ENCODE data around the gene ACKR4.
"Not testable (repeated sequence)": the region's sequence is repeated elsewhere in the genome, so short reads cannot be mapped to it uniquely, and the experiment has no call there.

The ACKR4 gene

GRCh38 chr3:132593947-132594323, 3.1 kb upstream of the ACKR4 start:
- in situ Hi-C loops (cut with MboI; ENCODE audit: low sequenced_read_pairs): no loop called here

DNA sequence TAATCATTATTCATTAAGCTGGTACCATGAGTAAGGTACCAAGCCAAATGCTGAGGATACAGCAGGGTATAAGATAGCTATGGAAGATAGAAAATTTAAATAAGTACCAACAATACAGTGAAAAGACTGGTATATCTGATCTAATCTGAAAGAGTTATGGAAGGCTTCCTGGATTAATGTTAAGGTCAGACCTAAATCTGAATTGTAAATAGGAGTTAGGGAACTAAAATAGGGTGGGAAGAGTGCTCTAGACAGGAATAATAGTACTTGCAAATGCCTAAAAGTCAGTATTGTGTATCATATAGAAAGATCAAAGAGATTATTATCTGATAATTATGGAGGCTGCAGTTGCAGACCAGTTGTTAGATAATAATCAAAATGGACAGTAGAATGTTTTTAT, 2.6 kb upstream of the ACKR4 start:
- in situ Hi-C loops (cut with MboI; ENCODE audit: low sequenced_read_pairs): no loop called here

DNA sequence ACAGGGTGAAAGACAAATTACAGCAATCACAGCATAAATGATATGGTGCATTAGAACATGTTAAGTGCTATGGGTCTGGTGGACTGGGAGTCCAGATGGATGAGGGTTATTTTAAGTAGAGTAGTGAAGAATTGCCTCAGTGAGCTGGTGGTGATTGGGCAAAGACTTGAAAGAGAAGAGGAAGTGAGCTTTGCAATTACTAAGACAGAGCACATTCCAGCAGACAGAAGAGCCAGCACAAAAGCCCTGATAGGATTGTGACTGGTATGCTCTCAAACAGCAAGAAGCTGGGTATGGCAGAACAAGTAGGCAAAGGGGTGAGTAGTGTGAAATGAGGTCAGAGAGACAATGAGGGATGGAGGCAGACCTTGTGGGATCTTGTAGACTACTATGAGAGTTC, 2.1 kb upstream of the ACKR4 start:
- in situ Hi-C loops (cut with MboI; ENCODE audit: low sequenced_read_pairs): no loop called here

GRCh38 chr3:132596326-132596725, 744 bp upstream of the ACKR4 start:
- in situ Hi-C loops (cut with MboI; ENCODE audit: low sequenced_read_pairs): no loop called here

GRCh38 chr3:132597660-132598059, 590 bp downstream of the ACKR4 start:
- in situ Hi-C loops (cut with MboI; ENCODE audit: low sequenced_read_pairs): no loop called here

GRCh38 chr3:132598181-132598580, 1.1 kb downstream of the ACKR4 start:
- in situ Hi-C loops (cut with MboI; ENCODE audit: low sequenced_read_pairs): no loop called here

DNA sequence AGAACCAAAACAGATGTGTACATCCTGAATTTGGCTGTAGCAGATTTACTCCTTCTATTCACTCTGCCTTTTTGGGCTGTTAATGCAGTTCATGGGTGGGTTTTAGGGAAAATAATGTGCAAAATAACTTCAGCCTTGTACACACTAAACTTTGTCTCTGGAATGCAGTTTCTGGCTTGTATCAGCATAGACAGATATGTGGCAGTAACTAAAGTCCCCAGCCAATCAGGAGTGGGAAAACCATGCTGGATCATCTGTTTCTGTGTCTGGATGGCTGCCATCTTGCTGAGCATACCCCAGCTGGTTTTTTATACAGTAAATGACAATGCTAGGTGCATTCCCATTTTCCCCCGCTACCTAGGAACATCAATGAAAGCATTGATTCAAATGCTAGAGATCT, 3.5 kb downstream of the ACKR4 start:
- in situ Hi-C loops (cut with MboI; ENCODE audit: low sequenced_read_pairs): not testable (repeated sequence)

- in situ Hi-C loops (cut with MboI; ENCODE audit: low sequenced_read_pairs): no loop called here
Measured at GRCh38 chr3:132605374-132605792, 8.3 kb downstream of the ACKR4 start.

DNA sequence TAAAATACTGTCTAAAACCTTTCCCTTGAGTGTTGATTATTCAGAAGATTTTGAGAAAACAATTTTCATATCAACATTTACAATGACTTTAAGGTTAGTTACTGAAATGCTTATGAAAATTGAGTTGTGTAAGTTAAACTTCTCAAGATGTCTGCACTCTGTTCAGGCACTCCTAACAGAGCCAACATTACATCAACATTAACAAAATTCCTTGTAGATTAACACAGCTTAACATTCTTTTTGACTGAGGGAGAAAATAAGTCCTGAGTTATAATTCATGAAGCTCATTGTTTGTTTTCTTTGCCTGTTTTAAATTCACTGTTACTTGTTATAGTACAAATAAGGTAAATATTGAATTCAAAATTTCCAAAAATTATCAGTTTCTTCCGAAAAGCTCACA, 9.0 kb downstream of the ACKR4 start:
- in situ Hi-C loops (cut with MboI; ENCODE audit: low sequenced_read_pairs): no loop called here

DNA sequence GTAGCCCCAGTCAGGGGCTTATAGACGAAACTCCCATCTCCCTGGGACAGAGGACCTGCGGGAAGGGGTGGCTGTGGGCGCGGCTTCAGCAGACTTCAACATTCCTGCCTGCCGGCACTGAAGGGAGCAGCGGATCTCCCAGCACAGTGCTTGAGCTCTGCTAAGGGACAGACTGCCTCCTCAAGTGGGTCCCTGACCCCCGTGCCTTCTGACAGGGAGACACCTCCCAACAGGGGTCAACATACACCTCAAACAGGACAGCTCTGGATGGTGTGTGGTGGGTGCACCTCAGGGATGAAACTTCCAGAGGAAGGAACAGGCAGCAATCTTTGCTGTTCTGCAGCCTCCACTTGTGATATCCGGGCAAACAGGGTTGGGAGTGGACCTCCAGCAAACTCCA, 9.6 kb downstream of the ACKR4 start:
- in situ Hi-C loops (cut with MboI; ENCODE audit: low sequenced_read_pairs): not testable (repeated sequence)

- in situ Hi-C loops (cut with MboI; ENCODE audit: low sequenced_read_pairs): not testable (repeated sequence)
Measured at GRCh38 chr3:132615301-132615700, 18.2 kb downstream of the ACKR4 start.

DNA sequence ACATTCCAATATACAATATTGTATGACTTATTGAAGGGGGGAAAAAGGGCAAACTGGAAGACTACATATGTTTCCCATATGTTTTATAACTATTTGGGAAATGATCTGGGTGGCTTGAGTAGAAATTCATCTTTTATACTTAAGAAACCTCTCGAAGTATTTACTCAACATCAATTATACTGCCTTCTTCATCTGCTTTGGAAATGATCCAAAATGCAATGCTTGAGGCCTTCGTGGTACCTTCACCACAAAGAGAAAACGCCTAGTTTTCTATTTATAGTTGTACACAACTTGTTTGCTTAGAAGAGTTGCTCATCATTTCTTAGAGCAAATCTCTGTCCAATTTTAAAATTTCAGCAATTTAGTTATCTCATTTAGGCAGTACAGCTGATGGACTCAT, 18.8 kb downstream of the ACKR4 start:
- in situ Hi-C loops (cut with MboI; ENCODE audit: low sequenced_read_pairs): no loop called here

DNA sequence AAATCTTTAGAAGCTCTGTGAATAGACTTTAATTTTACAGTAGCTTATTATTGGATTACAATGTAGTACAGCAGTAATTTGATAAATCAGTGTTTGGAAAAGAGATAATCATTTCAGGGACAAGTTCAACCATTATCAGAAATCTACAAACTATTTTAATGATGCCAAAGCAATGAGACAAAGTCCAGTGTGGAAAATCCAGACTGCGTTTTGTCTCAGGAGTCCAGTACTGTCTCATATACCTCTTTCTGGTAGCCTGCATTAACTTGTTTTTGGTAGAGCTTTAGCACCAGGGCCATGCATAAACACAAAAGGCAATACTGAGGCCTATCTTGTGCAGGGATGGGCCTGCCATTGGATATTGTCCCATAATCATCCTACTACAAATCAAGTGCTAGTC, 19.7 kb downstream of the ACKR4 start:
- in situ Hi-C loops (cut with MboI; ENCODE audit: low sequenced_read_pairs): no loop called here

DNA sequence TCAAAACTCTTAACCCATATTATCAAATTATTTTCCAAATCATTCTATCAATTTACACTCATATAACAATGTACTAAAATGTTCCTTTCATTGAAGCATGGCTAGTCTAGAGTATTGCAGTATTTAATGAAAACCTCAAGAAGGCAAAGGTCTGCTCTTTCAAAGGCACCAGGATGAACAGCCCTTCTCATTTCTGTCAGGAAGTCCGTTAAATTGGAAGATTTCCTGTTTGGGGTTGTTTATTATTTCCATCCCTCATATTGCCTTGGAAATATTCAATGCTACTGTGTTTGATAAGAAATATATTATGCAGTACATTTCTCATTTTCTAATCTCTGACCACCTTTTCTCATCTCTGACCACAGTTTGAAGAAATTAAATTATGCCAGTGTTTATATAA, 25.1 kb downstream of the ACKR4 start:
- in situ Hi-C loops (cut with MboI; ENCODE audit: low sequenced_read_pairs): no loop called here

GRCh38 chr3:132622761-132623160, 25.7 kb downstream of the ACKR4 start:
- in situ Hi-C loops (cut with MboI; ENCODE audit: low sequenced_read_pairs): no loop called here

DNA sequence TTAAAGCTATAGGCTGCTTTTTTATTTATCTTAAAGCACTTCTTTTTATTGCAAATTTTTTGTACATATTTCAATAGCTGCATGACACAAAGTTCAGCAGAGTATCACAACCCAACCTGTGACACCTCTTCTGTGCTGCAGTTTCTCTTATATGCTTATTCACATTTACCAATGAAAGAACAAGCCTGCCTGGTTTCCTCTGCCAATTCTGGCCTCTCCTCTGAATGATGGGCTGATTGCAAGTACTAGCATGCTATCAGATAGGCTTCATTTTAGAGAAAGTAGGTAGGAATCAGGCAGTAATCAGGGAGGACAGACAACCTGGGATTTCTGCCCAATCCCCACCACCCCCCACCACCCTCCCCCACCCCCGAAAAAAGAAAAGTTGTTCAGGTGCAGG, 26.6 kb downstream of the ACKR4 start:
- in situ Hi-C loops (cut with MboI; ENCODE audit: low sequenced_read_pairs): no loop called here

DNA sequence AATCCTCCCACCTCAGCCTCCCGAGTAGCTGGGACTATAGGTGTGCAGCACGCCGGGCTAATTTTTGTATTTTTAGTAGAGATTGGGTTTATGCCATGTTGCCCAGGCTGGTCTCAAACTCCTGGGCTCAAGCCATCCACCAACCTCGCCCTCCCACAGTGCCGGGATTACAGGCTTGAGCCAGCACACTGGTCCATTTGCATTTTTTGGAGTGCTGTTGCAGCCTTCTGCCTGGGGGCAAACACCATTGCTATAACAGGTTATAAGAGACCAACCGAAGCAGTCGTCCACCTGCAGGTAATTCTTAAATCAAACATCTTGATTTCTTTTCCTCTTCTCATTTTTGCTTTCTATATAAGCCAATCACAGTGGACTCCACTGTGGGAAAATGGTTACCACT, 27.7 kb downstream of the ACKR4 start:
- in situ Hi-C loops (cut with MboI; ENCODE audit: low sequenced_read_pairs): no loop called here

DNA sequence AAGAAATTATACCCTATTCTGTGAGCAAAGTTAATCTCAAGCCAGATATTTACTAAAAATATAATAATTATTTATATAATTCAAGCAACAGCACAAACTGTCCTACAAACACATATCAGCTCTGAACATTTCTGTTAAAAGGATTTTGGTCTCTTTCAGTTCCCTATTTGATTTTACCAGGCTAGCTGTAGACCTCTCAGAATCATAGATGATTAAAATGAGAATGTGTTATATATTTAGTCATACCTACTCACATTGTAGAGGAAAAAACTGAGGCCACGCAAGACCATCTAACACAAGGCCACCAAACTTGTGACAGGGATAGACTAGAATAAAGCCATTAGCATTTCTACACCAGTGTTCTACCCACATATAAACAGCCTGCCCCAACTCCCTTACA, 28.5 kb downstream of the ACKR4 start:
- in situ Hi-C loops (cut with MboI; ENCODE audit: low sequenced_read_pairs): no loop called here

- in situ Hi-C loops (cut with MboI; ENCODE audit: low sequenced_read_pairs): no loop called here
Measured at GRCh38 chr3:132626955-132627354, 29.9 kb downstream of the ACKR4 start.

- in situ Hi-C loops (cut with MboI; ENCODE audit: low sequenced_read_pairs): no loop called here
Measured at GRCh38 chr3:132628157-132628556, 31.1 kb downstream of the ACKR4 start.

DNA sequence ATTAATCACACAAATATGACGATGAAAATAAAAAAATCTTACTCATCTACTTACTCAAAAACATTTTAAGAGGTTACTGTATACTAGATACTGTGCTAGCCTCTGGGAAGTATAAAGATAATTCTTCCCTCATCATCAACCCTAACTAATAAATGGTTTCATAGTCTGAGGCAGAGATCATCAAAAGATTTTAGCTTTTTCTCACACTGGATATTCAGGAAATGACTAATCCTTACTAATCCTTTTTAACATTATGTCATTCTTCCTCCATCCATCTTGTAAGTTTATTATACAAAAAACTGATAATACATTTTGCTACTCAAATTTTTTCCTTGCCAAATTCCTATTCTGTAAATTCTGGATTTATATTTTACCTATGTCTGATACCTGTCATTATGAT, 32.9 kb downstream of the ACKR4 start:
- in situ Hi-C loops (cut with MboI; ENCODE audit: low sequenced_read_pairs): no loop called here

DNA sequence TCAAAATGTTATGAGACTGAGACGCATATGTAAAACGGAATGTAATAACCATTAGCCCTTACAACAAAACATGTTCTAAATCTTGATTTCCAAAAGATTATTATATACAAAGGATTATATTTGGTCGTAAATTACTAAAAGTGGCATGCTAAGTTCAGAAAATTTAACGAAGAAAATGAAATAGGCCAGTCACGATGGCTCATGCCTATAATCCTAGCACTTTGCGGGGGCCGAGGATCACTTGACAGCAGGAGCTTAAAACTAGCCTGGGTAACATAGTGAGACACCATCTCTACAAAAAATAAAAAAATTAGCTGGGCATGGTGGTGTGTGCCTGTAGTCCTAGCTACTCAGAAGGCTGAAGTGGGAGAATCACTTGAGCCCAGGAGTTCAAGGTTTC, 33.5 kb downstream of the ACKR4 start:
- in situ Hi-C loops (cut with MboI; ENCODE audit: low sequenced_read_pairs): no loop called here

DNA sequence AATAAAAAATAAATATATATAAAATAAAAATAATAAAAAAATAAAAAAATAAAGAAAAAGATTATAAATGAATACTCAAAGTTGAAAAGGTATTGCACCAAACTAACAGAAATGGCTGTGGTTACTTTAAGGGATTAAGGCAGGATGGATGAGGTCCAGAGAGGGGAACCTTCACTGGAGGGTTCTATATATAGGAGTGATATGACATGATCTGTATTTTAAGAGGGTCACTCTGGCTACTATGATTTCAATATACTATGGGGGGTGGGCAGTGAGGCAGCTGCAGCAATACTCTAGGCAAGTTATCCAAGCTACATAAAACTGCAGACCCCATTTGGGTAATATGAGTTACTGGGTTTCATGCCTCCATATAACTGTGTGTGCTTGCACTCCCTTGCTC, 38.0 kb downstream of the ACKR4 start:
- in situ Hi-C loops (cut with MboI; ENCODE audit: low sequenced_read_pairs): no loop called here

DNA sequence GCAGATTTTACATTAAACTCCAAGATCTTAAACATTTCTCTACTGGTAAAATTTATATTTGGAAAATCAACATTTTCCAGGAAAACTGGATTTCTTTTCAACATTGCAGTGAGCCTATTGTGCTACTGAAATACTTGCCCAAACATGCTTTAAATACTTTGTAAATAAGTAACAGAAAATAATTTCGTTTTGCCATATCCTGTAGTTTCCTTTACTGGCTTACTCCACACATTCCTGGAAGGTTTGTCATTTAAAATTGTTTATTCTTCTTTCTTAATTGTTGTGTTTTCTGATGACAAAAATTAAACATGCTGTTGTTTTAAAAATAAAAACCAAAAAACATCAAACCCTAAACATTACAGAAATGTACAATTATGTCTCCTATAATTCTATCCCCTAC, 40.5 kb downstream of the ACKR4 start:
- in situ Hi-C loops (cut with MboI; ENCODE audit: low sequenced_read_pairs): no loop called here

Data from HL-60/S4 treated with phorbol 12-myristate 13-acetate at 8.2 ng/mL for 4 days and 3 days (cell line).